ENCODE results near the gene TESK2. TPM values are rescaled to one million over a fixed set of nuclear protein-coding genes. Genes with fewer than 3 reads are reported as not detected.

Gene TESK2
- total RNA-seq, 5 donors from 2014 or later (not counting 1 experiment from before 2014, with no cell fraction given): 4.3 to 7.9 (median 5.5) TPM

GRCh38 chr1:45443580-45444446, 47.1 kb downstream of the TESK2 start:
- H3K36me3 Mint-ChIP-seq: peaks cover 4% of the 10 kb centered on the region
- no peak overlapping the region for H3K4me3 Mint-ChIP-seq
- no peak overlapping the region for H3K4me3 ChIP-seq (ENCODE audit: control insufficient read depth in 1 of 2, extremely low read depth in 1 of 2, low read length in 1 of 2)
- no peaks in the 10 kb centered on the region for H3K4me1 Mint-ChIP-seq
- CTCF ChIA-PET: interaction anchor here in 1 of 2 donors (0.6 kb wide), 1 partner anchor 42 kb away, joined by 3 read pairs; no protein-coding TSS in a partner anchor
- no peak for ATAC-seq (replicated peaks in 1 of 4)
- H3K36me3 ChIP-seq (ENCODE audit: control insufficient read depth in 2 of 2, extremely low read depth in 1 of 2, insufficient read depth in 1 of 2, low read length in 1 of 2): no peaks in the 10 kb centered on the region
- H3K27ac ChIP-seq (ENCODE audit: low read length): no peak overlapping the region
- no peaks in the 10 kb centered on the region for H3K27me3 ChIP-seq (replicated peaks in 1 of 2; ENCODE audit: control insufficient read depth in 2 of 2, extremely low read depth in 1 of 2, insufficient read depth in 2 of 2, low read length in 1 of 2)
- H3K27ac Mint-ChIP-seq: no peak overlapping the region
- H3K9me3 ChIP-seq: no peaks in the 10 kb centered on the region
- WGBS (ENCODE audit: insufficient coverage): 83% methylated on average over 1 of the region's 7 CpGs
- DNase-seq: no peak
- H3K4me1 ChIP-seq (ENCODE audit: control insufficient read depth in 1 of 2, extremely low read depth in 1 of 2, insufficient read depth in 2 of 2, low read length in 2 of 2): no peaks in the 10 kb centered on the region
- no peaks in the 10 kb centered on the region for H3K9me3 Mint-ChIP-seq
- H3K27me3 Mint-ChIP-seq: no peaks in the 10 kb centered on the region
- POLR2A ChIA-PET: interaction anchor here in 1 of 2 donors (0.6 to 0.7 kb wide), 2 partner anchors 15 to 55 kb away, joined by 3 to 12 read pairs; no protein-coding TSS in a partner anchor

DNA sequence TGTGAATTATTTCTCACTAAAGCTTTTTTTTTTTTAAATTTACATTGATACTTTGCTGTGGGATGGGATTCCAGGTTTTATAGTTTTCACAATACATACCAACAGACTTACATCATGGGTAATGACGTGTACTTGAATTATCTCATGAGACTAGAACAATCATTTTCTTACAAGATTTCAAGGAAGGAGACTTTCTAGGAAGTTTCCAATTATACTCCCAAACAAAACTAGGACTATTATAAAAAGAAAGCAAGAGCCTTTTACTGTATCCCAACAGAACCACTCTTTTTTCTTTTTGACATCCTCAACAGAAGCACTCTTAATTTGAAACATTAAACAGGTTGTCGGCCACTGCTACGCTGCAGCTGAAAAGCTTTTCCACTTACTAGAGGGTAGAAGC, 48.7 kb downstream of the TESK2 start:
- no peak for DNase-seq
- no peaks in the 10 kb centered on the region for H3K9me3 Mint-ChIP-seq
- H3K4me3 Mint-ChIP-seq: no peak overlapping the region
- POLR2A ChIA-PET: interaction anchor here in 1 of 2 donors (0.5 kb wide), 1 partner anchor 46 kb away, joined by 5 read pairs; no protein-coding TSS in a partner anchor
- no peak overlapping the region for H3K27ac Mint-ChIP-seq
- CTCF ChIA-PET: no interaction called here
- Histone ChIP-seq H3K27me3 (replicated peaks in 1 of 2; ENCODE audit: control insufficient read depth in 2 of 2, extremely low read depth in 1 of 2, insufficient read depth in 2 of 2, low read length in 1 of 2) (no peaks in the 10 kb centered on the region), H3K4me3 (ENCODE audit: control insufficient read depth in 1 of 2, extremely low read depth in 1 of 2, low read length in 1 of 2) (no peak overlapping the region), H3K9me3 (no peaks in the 10 kb centered on the region), H3K27ac (ENCODE audit: low read length) (no peak overlapping the region), H3K4me1 (ENCODE audit: control insufficient read depth in 1 of 2, extremely low read depth in 1 of 2, insufficient read depth in 2 of 2, low read length in 2 of 2) (no peaks in the 10 kb centered on the region), H3K36me3 (ENCODE audit: control insufficient read depth in 2 of 2, extremely low read depth in 1 of 2, insufficient read depth in 1 of 2, low read length in 1 of 2) (no peaks in the 10 kb centered on the region)
- no peaks in the 10 kb centered on the region for H3K4me1 Mint-ChIP-seq
- H3K27me3 Mint-ChIP-seq: no peaks in the 10 kb centered on the region
- no peak for ATAC-seq (replicated peaks in 1 of 4)
- 100% methylated on average over 1 of the region's 3 CpGs for WGBS (ENCODE audit: insufficient coverage)
- no peaks in the 10 kb centered on the region for H3K36me3 Mint-ChIP-seq

GRCh38 chr1:45437323-45437722, 53.6 kb downstream of the TESK2 start:
- CTCF ChIA-PET: no interaction called here
- no peak overlapping the region for H3K4me3 Mint-ChIP-seq
- H3K27ac Mint-ChIP-seq: no peak overlapping the region
- ATAC-seq (replicated peaks in 1 of 4) (no peak), DNase-seq (no peak)
- H3K36me3 ChIP-seq (ENCODE audit: control insufficient read depth in 2 of 2, extremely low read depth in 1 of 2, insufficient read depth in 1 of 2, low read length in 1 of 2): no peaks in the 10 kb centered on the region
- no peak overlapping the region for H3K4me3 ChIP-seq (ENCODE audit: control insufficient read depth in 1 of 2, extremely low read depth in 1 of 2, low read length in 1 of 2)
- no peaks in the 10 kb centered on the region for H3K9me3 Mint-ChIP-seq
- H3K36me3 Mint-ChIP-seq: peaks cover 3% of the 10 kb centered on the region
- H3K4me1 ChIP-seq (ENCODE audit: control insufficient read depth in 1 of 2, extremely low read depth in 1 of 2, insufficient read depth in 2 of 2, low read length in 2 of 2): no peaks in the 10 kb centered on the region
- POLR2A ChIA-PET: interaction anchor here in 1 of 2 donors (0.7 kb wide), 1 partner anchor 559 kb away, joined by 3 read pairs; no protein-coding TSS in a partner anchor
- no peak overlapping the region for H3K27ac ChIP-seq (ENCODE audit: low read length)
- no peaks in the 10 kb centered on the region for H3K27me3 Mint-ChIP-seq
- H3K4me1 Mint-ChIP-seq: no peaks in the 10 kb centered on the region
- H3K9me3 ChIP-seq: no peaks in the 10 kb centered on the region
- no peaks in the 10 kb centered on the region for H3K27me3 ChIP-seq (replicated peaks in 1 of 2; ENCODE audit: control insufficient read depth in 2 of 2, extremely low read depth in 1 of 2, insufficient read depth in 2 of 2, low read length in 1 of 2)

DNA sequence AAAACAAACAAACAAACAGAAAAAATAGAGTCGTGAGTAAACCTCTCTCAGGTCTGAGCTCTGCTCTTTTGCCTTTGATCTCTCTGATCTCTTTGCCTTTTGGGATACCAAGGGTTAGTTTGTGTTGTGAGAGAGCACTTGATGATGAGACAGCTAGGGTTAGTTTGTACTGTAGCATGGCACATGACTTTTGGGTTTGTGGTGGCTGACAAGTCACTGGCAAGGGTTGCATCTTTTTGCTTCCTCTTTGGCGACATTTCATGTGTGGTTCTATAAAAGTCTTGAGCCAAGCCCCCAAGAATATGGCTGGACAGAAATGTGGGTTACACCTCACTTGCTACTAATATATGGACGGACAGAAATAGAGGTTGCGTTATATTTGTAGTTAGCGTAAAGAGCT, 60.5 kb downstream of the TESK2 start:
- H3K27ac Mint-ChIP-seq: no peak overlapping the region
- Histone ChIP-seq H3K4me3 (ENCODE audit: control insufficient read depth in 1 of 2, extremely low read depth in 1 of 2, low read length in 1 of 2) (no peak overlapping the region), H3K36me3 (ENCODE audit: control insufficient read depth in 2 of 2, extremely low read depth in 1 of 2, insufficient read depth in 1 of 2, low read length in 1 of 2) (no peaks in the 10 kb centered on the region), H3K4me1 (ENCODE audit: control insufficient read depth in 1 of 2, extremely low read depth in 1 of 2, insufficient read depth in 2 of 2, low read length in 2 of 2) (no peaks in the 10 kb centered on the region), H3K27me3 (replicated peaks in 1 of 2; ENCODE audit: control insufficient read depth in 2 of 2, extremely low read depth in 1 of 2, insufficient read depth in 2 of 2, low read length in 1 of 2) (no peaks in the 10 kb centered on the region), H3K9me3 (no peaks in the 10 kb centered on the region), H3K27ac (ENCODE audit: low read length) (no peak overlapping the region)
- ChIA-PET CTCF (no interaction called here), POLR2A (no interaction called here)
- ATAC-seq (replicated peaks in 1 of 4): no peak
- no peaks in the 10 kb centered on the region for H3K27me3 Mint-ChIP-seq
- DNase-seq: no peak
- 100% methylated on average over 1 of the region's 5 CpGs for WGBS (ENCODE audit: insufficient coverage)
- H3K4me3 Mint-ChIP-seq: no peak overlapping the region
- no peaks in the 10 kb centered on the region for H3K9me3 Mint-ChIP-seq
- peaks cover 4% of the 10 kb centered on the region for H3K36me3 Mint-ChIP-seq
- peaks cover 0 to 2% (median 0%) of the 10 kb centered on the region in 3 donors for H3K4me1 Mint-ChIP-seq

DNA sequence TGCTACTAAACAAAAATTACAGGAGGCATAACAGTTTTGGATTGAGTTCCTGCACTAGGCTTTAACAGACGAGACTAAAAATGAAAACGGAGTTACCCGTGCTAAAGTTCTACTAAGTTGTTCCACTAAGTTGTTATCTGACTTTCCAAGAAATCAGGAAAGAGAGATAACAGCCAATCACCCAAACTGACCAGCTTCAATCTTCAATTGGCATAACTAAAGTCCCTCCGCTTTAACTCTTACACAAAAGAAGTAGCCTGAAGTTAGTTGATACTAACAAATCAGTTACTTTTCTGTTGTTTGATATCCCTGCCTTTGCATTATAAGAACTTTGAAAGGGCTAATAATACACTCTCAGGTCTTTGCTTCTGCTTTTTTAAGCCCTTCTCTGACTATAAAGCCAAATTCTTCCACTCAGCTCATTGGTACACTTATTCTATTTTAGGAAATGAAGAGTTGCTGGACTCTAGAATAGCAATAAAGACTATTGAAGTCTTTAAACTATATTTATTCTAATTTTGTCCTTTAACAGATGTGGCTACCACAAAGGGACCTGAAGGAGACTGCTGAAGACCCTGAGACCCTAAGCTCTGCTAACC, 61.3 kb downstream of the TESK2 start:
- ChIA-PET CTCF (no interaction called here), POLR2A (no interaction called here)
- DNase-seq (no peak), ATAC-seq (replicated peaks in 1 of 4) (no peak)
- H3K4me3 ChIP-seq (ENCODE audit: control insufficient read depth in 1 of 2, extremely low read depth in 1 of 2, low read length in 1 of 2): no peak overlapping the region
- Mint-ChIP-seq H3K4me3 (no peak overlapping the region), H3K36me3 (peaks cover 4% of the 10 kb centered on the region), H3K27me3 (no peaks in the 10 kb centered on the region), H3K27ac (no peak overlapping the region), H3K4me1 (peaks cover 0 to 2% (median 0%) of the 10 kb centered on the region in 3 donors), H3K9me3 (no peaks in the 10 kb centered on the region)
- 48% methylated on average over 3 of the region's 4 CpGs for WGBS (ENCODE audit: insufficient coverage)
- no peaks in the 10 kb centered on the region for H3K4me1 ChIP-seq (ENCODE audit: control insufficient read depth in 1 of 2, extremely low read depth in 1 of 2, insufficient read depth in 2 of 2, low read length in 2 of 2)
- no peaks in the 10 kb centered on the region for H3K27me3 ChIP-seq (replicated peaks in 1 of 2; ENCODE audit: control insufficient read depth in 2 of 2, extremely low read depth in 1 of 2, insufficient read depth in 2 of 2, low read length in 1 of 2)
- H3K36me3 ChIP-seq (ENCODE audit: control insufficient read depth in 2 of 2, extremely low read depth in 1 of 2, insufficient read depth in 1 of 2, low read length in 1 of 2): no peaks in the 10 kb centered on the region
- H3K9me3 ChIP-seq: no peaks in the 10 kb centered on the region
- no peak overlapping the region for H3K27ac ChIP-seq (ENCODE audit: low read length)

- H3K4me3 ChIP-seq (ENCODE audit: control insufficient read depth in 1 of 2, extremely low read depth in 1 of 2, low read length in 1 of 2): no peak overlapping the region
- DNase-seq (no peak), ATAC-seq (replicated peaks in 1 of 4) (no peak)
- CTCF ChIA-PET: no interaction called here
- POLR2A ChIA-PET: no interaction called here
- no peak overlapping the region for H3K27ac Mint-ChIP-seq
- no peak overlapping the region for H3K27ac ChIP-seq (ENCODE audit: low read length)
- H3K4me3 Mint-ChIP-seq: no peak overlapping the region
- peaks cover 3 to 7% (median 5%) of the 10 kb centered on the region in 3 donors for H3K9me3 Mint-ChIP-seq
- no peaks in the 10 kb centered on the region for H3K4me1 Mint-ChIP-seq
- H3K36me3 ChIP-seq (ENCODE audit: control insufficient read depth in 2 of 2, extremely low read depth in 1 of 2, insufficient read depth in 1 of 2, low read length in 1 of 2): no peaks in the 10 kb centered on the region
- no peaks in the 10 kb centered on the region for H3K4me1 ChIP-seq (ENCODE audit: control insufficient read depth in 1 of 2, extremely low read depth in 1 of 2, insufficient read depth in 2 of 2, low read length in 2 of 2)
- H3K27me3 Mint-ChIP-seq: no peaks in the 10 kb centered on the region
- no peaks in the 10 kb centered on the region for H3K9me3 ChIP-seq
- no peaks in the 10 kb centered on the region for H3K27me3 ChIP-seq (replicated peaks in 1 of 2; ENCODE audit: control insufficient read depth in 2 of 2, extremely low read depth in 1 of 2, insufficient read depth in 2 of 2, low read length in 1 of 2)
- WGBS (ENCODE audit: insufficient coverage): 92% methylated on average over 2 of the region's 4 CpGs
- H3K36me3 Mint-ChIP-seq: peaks cover 19% of the 10 kb centered on the region
Measured at GRCh38 chr1:45423906-45424678, 66.9 kb downstream of the TESK2 start.
